Liver (tissue), 9 donors: Measurements from ENCODE around the gene VIL1. TPM values are rescaled to one million over a fixed set of nuclear protein-coding genes. Genes with fewer than 3 reads are reported as not detected.

Source experiments
- DNase-seq: peaks from one replicate; pipeline ENCODE4 v3.0.0-alpha.2; 2017; ENCODE audit warnings: low spot score
- H3K27ac ChIP-seq, 2 donors: one replicate each; pipeline ENCODE4 v1.7.0; 2013; ENCODE audit warnings: inconsistent platforms in 2 of 2, low read length in 2 of 2, control low read depth in 1 of 2, low read depth in 1 of 2, mild to moderate bottlenecking in 1 of 2
- H3K27me3 ChIP-seq, 4 donors: one replicate each; pipeline versions ENCODE4 v1.6.1 to v1.7.0; 2013; ENCODE audit warnings: low read length in 3 of 4, inconsistent platforms in 1 of 4, mild to moderate bottlenecking in 1 of 4, moderate library complexity in 1 of 4; ENCODE audit not compliant: control insufficient read depth in 4 of 4, insufficient read depth in 4 of 4
- H3K36me3 ChIP-seq, 4 donors: one replicate each; pipeline versions ENCODE4 v1.6.1 to v1.7.0; 2013; ENCODE audit warnings: low read length in 3 of 4, mild to moderate bottlenecking in 3 of 4, low read depth in 1 of 4, moderate library complexity in 1 of 4; ENCODE audit not compliant: control insufficient read depth in 4 of 4, insufficient read depth in 3 of 4
- H3K4me1 ChIP-seq, 4 donors: one replicate each; pipeline versions ENCODE4 v1.6.1 to v1.7.0; 2013; ENCODE audit warnings: low read length in 3 of 4, mild to moderate bottlenecking in 3 of 4, moderate library complexity in 1 of 4; ENCODE audit not compliant: control insufficient read depth in 4 of 4, insufficient read depth in 4 of 4
- H3K4me3 ChIP-seq, 3 donors: one replicate each; pipeline versions ENCODE4 v1.6.1 to v1.7.0; 2013; ENCODE audit warnings: low read length in 3 of 3, control low read depth in 1 of 3, low read depth in 1 of 3, mild to moderate bottlenecking in 1 of 3
- H3K9ac ChIP-seq, 2 donors: one replicate each; pipeline ENCODE4 v1.7.0; 2013; ENCODE audit warnings: low read length in 2 of 2, mild to moderate bottlenecking in 2 of 2, moderate library complexity in 2 of 2, control low read depth in 1 of 2, low read depth in 1 of 2
- H3K9me3 ChIP-seq, 4 donors: one replicate each; pipeline versions ENCODE4 v1.6.1 to v1.7.0; 2013; ENCODE audit warnings: low read length in 3 of 4; ENCODE audit not compliant: control insufficient read depth in 4 of 4
- ATF3 ChIP-seq: IDR thresholded peaks from 2 replicates; pipeline ENCODE4 v1.6.1; 2016; ENCODE audit warnings: antibody characterized with exemption
- CTCF ChIP-seq: fragments of 150-350 bp; IDR thresholded peaks from 2 replicates; pipeline ENCODE4 v1.5.1; 2017; ENCODE audit warnings: improper control_type of control experiment, low read depth, low read length; ENCODE audit not compliant: missing input control
- EGR1 ChIP-seq, 2 donors: IDR thresholded peaks; 2 replicates each; pipeline ENCODE4 v1.6.1; 2016 to 2018; ENCODE audit warnings: antibody characterized with exemption in 2 of 2, low read depth in 2 of 2
- FOXA1 ChIP-seq: IDR thresholded peaks from 2 replicates; pipeline ENCODE4 v1.6.1; 2016; ENCODE audit warnings: antibody characterized with exemption
- FOXA2 ChIP-seq: IDR thresholded peaks from 2 replicates; pipeline ENCODE4 v1.6.1; 2016; ENCODE audit warnings: antibody characterized with exemption
- GABPA ChIP-seq, 2 donors: IDR thresholded peaks in 1 of 2; conservative IDR thresholded peaks in 1 of 2; 2 replicates each; pipeline ENCODE4 v1.6.1; 2016; ENCODE audit warnings: antibody characterized with exemption in 2 of 2, mild to moderate bottlenecking in 1 of 2, moderate library complexity in 1 of 2
- HNF4A ChIP-seq, 2 donors: conservative IDR thresholded peaks; 2 replicates each; pipeline ENCODE4 v1.6.1; 2016; ENCODE audit warnings: antibody characterized with exemption in 2 of 2, mild to moderate bottlenecking in 2 of 2
- HNF4G ChIP-seq: IDR thresholded peaks from 2 replicates; pipeline ENCODE4 v1.6.1; 2016; ENCODE audit warnings: antibody characterized with exemption
- JUND ChIP-seq, 2 donors: IDR thresholded peaks; 2 replicates each; pipeline ENCODE4 v1.6.1; 2016; ENCODE audit warnings: antibody characterized with exemption in 2 of 2
- MAX ChIP-seq: IDR thresholded peaks from 2 replicates; pipeline ENCODE4 v1.6.1; 2016; ENCODE audit warnings: antibody characterized with exemption
- NR2F2 ChIP-seq: IDR thresholded peaks from 2 replicates; pipeline ENCODE4 v1.6.1; 2016; ENCODE audit warnings: antibody characterized with exemption
- RAD21 ChIP-seq, 2 donors: IDR thresholded peaks; 2 replicates each; pipeline ENCODE4 v1.6.1; 2016; ENCODE audit warnings: antibody characterized with exemption in 2 of 2, mild to moderate bottlenecking in 2 of 2
- REST ChIP-seq: IDR thresholded peaks from 2 replicates; pipeline ENCODE4 v1.6.1; 2016; ENCODE audit warnings: antibody characterized with exemption, mild to moderate bottlenecking
- RXRA ChIP-seq, 2 donors: IDR thresholded peaks; 2 replicates each; pipeline ENCODE4 v1.6.1; 2017 to 2018; ENCODE audit warnings: antibody characterized with exemption in 2 of 2, mild to moderate bottlenecking in 1 of 2
- SP1 ChIP-seq: IDR thresholded peaks from 2 replicates; pipeline ENCODE4 v1.6.1; 2018; ENCODE audit warnings: antibody characterized with exemption, mild to moderate bottlenecking
- TAF1 ChIP-seq: conservative IDR thresholded peaks from 2 replicates; pipeline ENCODE4 v1.6.1; 2016; ENCODE audit warnings: antibody characterized with exemption, mild to moderate bottlenecking
- YY1 ChIP-seq: IDR thresholded peaks from 2 replicates; pipeline ENCODE4 v1.6.1; 2016; ENCODE audit warnings: antibody characterized with exemption, mild to moderate bottlenecking
- ZBTB33 ChIP-seq: IDR thresholded peaks from 2 replicates; pipeline ENCODE4 v1.6.1; 2016; ENCODE audit warnings: antibody characterized with exemption
- WGBS: extraction: QIAGEN DNeasy Blood & Tissue Kit; methylation state at CpG from one replicate; pipeline ENCODE4 v1.1.7; 2013; 5-methylcytosine and 5-hydroxymethylcytosine counted together
- polyA plus RNA-seq, 2 donors: library from polyadenylated mRNA; stranded (reverse) in 1 of 2; unstranded in 1 of 2; fragments of 200-250 nt in 1 of 2; fragments of >200 nt in 1 of 2; fragmentation: Nextera tagmentation in 1 of 2; extraction: Ambion mirVana in 1 of 2; gene quantifications; one replicate each; pipeline versions ENCODE4 v1.2.1 to v1.2.3, GENCODE V29; 2013 to 2015
- total RNA-seq, 2 donors: library from RNA; depleted of rRNA; stranded (reverse); fragments of >200 nt; gene quantifications; one replicate each; pipeline ENCODE4 v1.2.3, GENCODE V29; 2014
- donor health status: healthy.
- donor health status: healthy.
- donor health status: healthy.
- donor health status: healthy.
- donor health status: healthy.

The VIL1 gene
- total and polyA plus RNA-seq, 4 donors = 16.4 to 72.0 (median 31.6) TPM

- TF ChIP-seq JUND (IDR thresholded peaks at IDR 0.05) = no peak
- TF ChIP-seq SP1 = peak; percentile 27
- no peak for TF ChIP-seq ATF3
- TF ChIP-seq RXRA (IDR thresholded peaks at IDR 0.05) = peak in 1 of 2 donors; percentile 8
- TF ChIP-seq HNF4A (conservative IDR thresholded peaks at IDR 0.05) = no peak
- TF ChIP-seq RAD21 (IDR thresholded peaks at IDR 0.05) = peak in 1 of 2 donors; percentile 17
- no peak for TF ChIP-seq FOXA1
- Histone ChIP-seq H3K4me1 (no peaks in the 10 kb centered on the region), H3K9ac (no peak within 1 kb of the TSS), H3K27me3 (no peaks in the 10 kb centered on the region), H3K27ac (peak within 1 kb of the TSS; percentile 5 to 67), H3K36me3 (no peaks in the 10 kb centered on the region), H3K9me3 (no peaks in the 10 kb centered on the region), H3K4me3 (no peak within 1 kb of the TSS)
- WGBS = 70% methylated on average over 13 of the region's 13 CpGs
- no peak for DNase-seq
These were observed 37.0 kb upstream of the VIL1 start, which contains the start of gene SLC11A1 for GRCh38 chr2:218381916-218382366. TSS of gene SLC11A1 (plus strand) at chr2:218382273. CDS start at chr2:218382369, 96 bp downstream.

GRCh38 chr2:218382785-218383184 lies 36.1 kb upstream of the VIL1 start:
- no peak for TF ChIP-seq ZBTB33
- no peak for TF ChIP-seq CTCF
- TF ChIP-seq REST = no peak
- TF ChIP-seq NR2F2 = no peak
- TF ChIP-seq HNF4A (conservative IDR thresholded peaks at IDR 0.05) = no peak
- no peak for TF ChIP-seq RXRA (IDR thresholded peaks at IDR 0.05)
- no peak for TF ChIP-seq ATF3
- no peak for TF ChIP-seq EGR1 (IDR thresholded peaks at IDR 0.05; ENCODE audit: low read depth in 2 of 2)
- no peak for TF ChIP-seq HNF4G
- no peak for TF ChIP-seq FOXA2
- no peak for TF ChIP-seq FOXA1
- TF ChIP-seq GABPA (IDR thresholded peaks at IDR 0.05 in 1 of 2, conservative IDR thresholded peaks at IDR 0.05 in 1 of 2) = no peak
- TF ChIP-seq MAX = no peak
- TF ChIP-seq SP1 = no peak
- TF ChIP-seq TAF1 = no peak
- TF ChIP-seq RAD21 (IDR thresholded peaks at IDR 0.05) = no peak
- no peak for TF ChIP-seq JUND (IDR thresholded peaks at IDR 0.05)
- TF ChIP-seq YY1 = no peak
- 94% methylated on average over 6 of the region's 6 CpGs for WGBS
- no peaks in the 10 kb centered on the region for H3K9me3 ChIP-seq
- no peak for DNase-seq
- peaks cover 0 to 8% (median 3%) of the 10 kb centered on the region in 4 donors for H3K4me1 ChIP-seq
- H3K36me3 ChIP-seq = no peaks in the 10 kb centered on the region
- H3K4me3 ChIP-seq = no peak overlapping the region
- no peak overlapping the region for H3K9ac ChIP-seq
- H3K27ac ChIP-seq = peak overlapping the region; percentile 5 to 67
- H3K27me3 ChIP-seq = no peaks in the 10 kb centered on the region
